Esophagus squamous epithelium (tissue), 5 donors: ENCODE data around the gene HERC4. TPM values are rescaled to one million over a fixed set of nuclear protein-coding genes. Genes with fewer than 3 reads are reported as not detected.
"Not testable (repeated sequence)": the region's sequence is repeated elsewhere in the genome, so short reads cannot be mapped to it uniquely, and the experiment has no call there.

Experiments used
- DNase-seq: peaks from one replicate; lab custom pipeline; 2025; lab: John Stamatoyannopoulos, UW
- H3K27ac ChIP-seq, 4 donors: fragments of 200-600 bp; sonication (generic); one replicate each; pipeline ENCODE4 v1.5.1; 2016 to 2019; ENCODE audit warnings: mild to moderate bottlenecking in 1 of 4
- H3K27me3 ChIP-seq, 4 donors: fragments of 200-600 bp; sonication (generic); 1 replicate in 3 of 4; 2 replicates in 1 of 4; pipeline versions ENCODE4 v1.5.1 to v1.6.0; 2017 to 2021; ENCODE audit warnings: antibody characterized with exemption in 1 of 4
- H3K36me3 ChIP-seq, 3 donors: fragments of 200-600 bp; sonication (generic); one replicate each; pipeline ENCODE4 v1.5.1; 2016 to 2019
- H3K4me1 ChIP-seq, 3 donors: fragments of 200-600 bp; sonication (generic); one replicate each; pipeline ENCODE4 v1.5.1; 2017 to 2019
- H3K4me3 ChIP-seq, 4 donors: fragments of 200-600 bp; sonication (generic); 1 replicate in 3 of 4; 2 replicates in 1 of 4; pipeline ENCODE4 v1.5.1; 2016 to 2019; ENCODE audit warnings: mild to moderate bottlenecking in 2 of 4, moderate library complexity in 1 of 4
- H3K9me3 ChIP-seq, 3 donors: fragments of 200-600 bp; sonication (generic); one replicate each; pipeline ENCODE4 v1.5.1; 2016 to 2019
- CTCF ChIP-seq, 6 experiments: fragments of 450-650 bp in 4 of 6; fragments of 200-600 bp in 2 of 6; sonication (generic) in 2 of 6; IDR thresholded peaks; one replicate each; pipeline ENCODE4 v1.5.1; 2016 to 2019; ENCODE audit warnings: antibody characterized with exemption in 6 of 6, mild to moderate bottlenecking in 4 of 6, moderate library complexity in 4 of 6
- POLR2A ChIP-seq, 4 donors: fragments of 450-650 bp; IDR thresholded peaks; one replicate each; pipeline ENCODE4 v1.6.1; 2017; ENCODE audit warnings: antibody characterized with exemption in 4 of 4, mild to moderate bottlenecking in 4 of 4, moderate library complexity in 3 of 4
- WGBS, 2 donors: methylation state at CpG; one replicate each; pipeline ENCODE4 v1.1.5; 2018; 5-methylcytosine and 5-hydroxymethylcytosine counted together
- intact Hi-C: fragments of 100-400 bp; cut with DNase I; formaldehyde crosslinking; loops from one replicate; pipeline ENCODE4 v1.15.0; 2022
- small RNA-seq, 4 donors: library from RNA; depleted of rRNA; stranded (forward); fragments of <200 nt; gene quantifications; one replicate each; pipeline ENCODE3, GENCODE V24; 2016
- total RNA-seq, 4 donors: library from RNA; depleted of rRNA; stranded (reverse); fragments of >200 nt; gene quantifications; one replicate each; pipeline ENCODE4 v1.1.0, GENCODE V29; 2016
- donor health status: DM: yes; HTN: yes; CAD: no.

Gene HERC4
- total RNA-seq, 4 donors from 2014 or later, result 23.6 to 47.5 (median 35.0) TPM

GRCh38 chr10:67884313-67884841 is 190.7 kb downstream of the HERC4 start, which contains the start of gene SIRT1:
SIRT1 (plus strand) TSS chr10:67884656; CDS start chr10:67884722, 66 bp downstream.
- peak within 1 kb of the TSS; percentile 95 to 99 (median 96) for H3K27ac ChIP-seq
- no peaks in the 10 kb centered on the region for H3K9me3 ChIP-seq
- peaks cover 0 to 32% (median 13%) of the 10 kb centered on the region in 3 donors for H3K4me1 ChIP-seq
- intact Hi-C loops, result loop anchor here (10.0 kb wide), 1 partner anchor 190 kb away; the partner anchor contains the start of gene HERC4
- peak within 1 kb of the TSS; percentile 59 to 92 (median 86) for H3K4me3 ChIP-seq
- 0 to 1% methylated on average over 7 to 15 of the region's 62 CpGs for WGBS, 2 donors
- no peaks in the 10 kb centered on the region for H3K27me3 ChIP-seq
- H3K36me3 ChIP-seq, result peaks cover 0 to 27% (median 0%) of the 10 kb centered on the region in 3 donors
- DNase-seq, result peak; percentile 88
- TF ChIP-seq POLR2A (IDR thresholded peaks at IDR 0.05) (peak in 3 of 4 donors; percentile 66 to 97 (median 96)), CTCF (IDR thresholded peaks at IDR 0.05) (peak in 1 of 6 experiments; percentile 10)

- Histone ChIP-seq H3K27ac (peak overlapping the region; percentile 95 to 99 (median 96)), H3K4me1 (peaks cover 0 to 32% (median 13%) of the 10 kb centered on the region in 3 donors), H3K27me3 (no peaks in the 10 kb centered on the region), H3K9me3 (no peaks in the 10 kb centered on the region), H3K4me3 (peak overlapping the region; percentile 59 to 92 (median 86)), H3K36me3 (peaks cover 0 to 21% (median 0%) of the 10 kb centered on the region in 3 donors)
- no peak for DNase-seq
- TF ChIP-seq POLR2A (IDR thresholded peaks at IDR 0.05) (no peak), CTCF (IDR thresholded peaks at IDR 0.05) (no peak)
- intact Hi-C loops, result loop anchor here (10.0 kb wide), 1 partner anchor 191 kb away; the partner anchor contains the start of gene HERC4
- 15 to 24% methylated on average over 13 of the region's 13 CpGs for WGBS, 2 donors
Measured at GRCh38 chr10:67883710-67884312, 191.3 kb downstream of the HERC4 start.

- TF ChIP-seq CTCF (IDR thresholded peaks at IDR 0.05), result no peak
- TF ChIP-seq POLR2A (IDR thresholded peaks at IDR 0.05), result no peak
- H3K4me3 ChIP-seq, result no peak overlapping the region
- H3K36me3 ChIP-seq, result no peaks in the 10 kb centered on the region
- whole genome bisulfite sequencing, 2 donors, result 89% methylated on average over 6 to 7 of the region's 7 CpGs
- H3K4me1 ChIP-seq, result no peaks in the 10 kb centered on the region
- no peak for DNase-seq
- H3K27ac ChIP-seq, result no peak overlapping the region
- no peaks in the 10 kb centered on the region for H3K9me3 ChIP-seq
- intact Hi-C loops, result no loop called here
- H3K27me3 ChIP-seq, result no peaks in the 10 kb centered on the region
Measured at GRCh38 chr10:67878133-67878532, 196.9 kb downstream of the HERC4 start.

- H3K27ac ChIP-seq, H3K9me3 ChIP-seq, intact Hi-C loops, H3K4me3 ChIP-seq, H3K27me3 ChIP-seq, H3K4me1 ChIP-seq, DNase-seq, H3K36me3 ChIP-seq: not testable (repeated sequence)
- WGBS, 2 donors, result 82 to 86% methylated on average over 6 to 11 of the region's 11 CpGs
Measured at GRCh38 chr10:67877421-67877820, 197.7 kb downstream of the HERC4 start.

GRCh38 chr10:67875340-67876238 is 199.5 kb downstream of the HERC4 start:
- Histone ChIP-seq H3K9me3 (no peaks in the 10 kb centered on the region), H3K4me1 (no peaks in the 10 kb centered on the region), H3K36me3 (no peaks in the 10 kb centered on the region), H3K27me3 (no peaks in the 10 kb centered on the region), H3K27ac (no peak overlapping the region), H3K4me3 (no peak overlapping the region)
- intact Hi-C loops, result no loop called here
- 65 to 70% methylated on average over 3 of the region's 3 CpGs for WGBS, 2 donors
- no peak for DNase-seq
- TF ChIP-seq POLR2A (IDR thresholded peaks at IDR 0.05) (no peak), CTCF (IDR thresholded peaks at IDR 0.05) (no peak)

Small RNA genes lying within 50 kb of the gene (small RNA-seq; reads per million reads assigned to genes)
- gene RN7SL220P, result 0 reads per million in 4 donors

Other genes starting within 250 kb of the HERC4 start
- gene DNAJC12, start 237.1 kb downstream of the HERC4 start, total RNA-seq, result 1 to 10 TPM in 1 of 4 donors, under 1 TPM in 1, not detected in 2; 0.76 to 2.7 TPM
- 10 to 100 TPM in 1 of 4 donors, 1 to 10 TPM in 3; 7.4 to 19.8 (median 7.7) TPM for gene SIRT1, start 190.6 kb downstream of the HERC4 start, total RNA-seq
- not detected for gene MYPN, start 34.2 kb upstream of the HERC4 start, total RNA-seq
- not detected for gene ATOH7, start 156.8 kb upstream of the HERC4 start, total RNA-seq